ENCODE measurements around the gene TCF12. TPM values are rescaled to one million over a fixed set of nuclear protein-coding genes. Genes with fewer than 3 reads are reported as not detected.

Gene TCF12
- total and polyA plus RNA-seq, 2 donors (not counting 3 experiments of a cell fraction or from before 2014, with no cell fraction given): 72.1 to 133 TPM

DNA sequence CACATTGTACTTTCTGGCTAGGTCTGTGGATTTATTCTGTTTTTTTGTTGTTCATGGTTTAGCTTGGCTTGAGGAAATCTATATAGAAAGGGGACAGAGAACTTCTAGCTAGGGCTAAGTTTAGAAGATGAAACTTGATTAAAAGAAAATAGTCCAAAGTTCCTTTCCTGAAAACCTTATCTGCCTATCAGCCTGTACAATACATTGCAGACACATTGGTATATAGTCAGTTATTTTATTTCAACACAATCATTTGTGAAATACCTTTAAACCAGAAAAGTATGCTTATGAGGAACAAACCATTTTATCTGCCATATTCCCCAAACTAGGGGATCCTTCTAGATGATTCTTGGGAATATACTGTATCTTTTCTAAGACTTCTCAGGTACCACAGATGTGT, 310.6 kb downstream of the TCF12 start:
- FAIRE-seq (no peak), DNase-seq (ENCODE audit: low read depth, low spot score) (no peak)
- H3K9me3 ChIP-seq (replicated peaks; ENCODE audit: control insufficient read depth, insufficient read depth, low read length): no peaks in the 10 kb centered on the region
- H4K20me1 ChIP-seq (replicated peaks; ENCODE audit: control insufficient read depth, extremely low read depth, insufficient read depth, low read length): no peaks in the 10 kb centered on the region
- H3K4me3 ChIP-seq (replicated peaks in 1 of 3; ENCODE audit: insufficient read depth in 1 of 3, low read depth in 1 of 3, low read length in 3 of 3): no peak overlapping the region
- no peaks in the 10 kb centered on the region for H3K4me1 ChIP-seq (ENCODE audit: control insufficient read depth, extremely low read depth, insufficient read depth, low read length)
- no peak for TF ChIP-seq JUN (IDR thresholded peaks at IDR 0.05; ENCODE audit: borderline replicate concordance, insufficient read depth, insufficient read length, low read depth)
- no peak for TF ChIP-seq POLR2AphosphoS5 (IDR thresholded peaks at IDR 0.05; ENCODE audit: insufficient read depth, low read depth, low read length)
- no peak for TF ChIP-seq GATA2 (IDR thresholded peaks at IDR 0.05; ENCODE audit: insufficient read depth, insufficient read length, low read depth, low read length)
- TF ChIP-seq, protein P1, sequence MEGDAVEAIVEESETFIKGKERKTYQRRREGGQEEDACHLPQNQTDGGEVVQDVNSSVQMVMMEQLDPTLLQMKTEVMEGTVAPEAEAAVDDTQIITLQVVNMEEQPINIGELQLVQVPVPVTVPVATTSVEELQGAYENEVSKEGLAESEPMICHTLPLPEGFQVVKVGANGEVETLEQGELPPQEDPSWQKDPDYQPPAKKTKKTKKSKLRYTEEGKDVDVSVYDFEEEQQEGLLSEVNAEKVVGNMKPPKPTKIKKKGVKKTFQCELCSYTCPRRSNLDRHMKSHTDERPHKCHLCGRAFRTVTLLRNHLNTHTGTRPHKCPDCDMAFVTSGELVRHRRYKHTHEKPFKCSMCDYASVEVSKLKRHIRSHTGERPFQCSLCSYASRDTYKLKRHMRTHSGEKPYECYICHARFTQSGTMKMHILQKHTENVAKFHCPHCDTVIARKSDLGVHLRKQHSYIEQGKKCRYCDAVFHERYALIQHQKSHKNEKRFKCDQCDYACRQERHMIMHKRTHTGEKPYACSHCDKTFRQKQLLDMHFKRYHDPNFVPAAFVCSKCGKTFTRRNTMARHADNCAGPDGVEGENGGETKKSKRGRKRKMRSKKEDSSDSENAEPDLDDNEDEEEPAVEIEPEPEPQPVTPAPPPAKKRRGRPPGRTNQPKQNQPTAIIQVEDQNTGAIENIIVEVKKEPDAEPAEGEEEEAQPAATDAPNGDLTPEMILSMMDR (IDR thresholded peaks at IDR 0.05; ENCODE audit: extremely low read depth in 1 of 2, insufficient read depth in 1 of 2, low read depth in 1 of 2, low read length in 2 of 2): no peak
- no peak overlapping the region for H2AFZ ChIP-seq (ENCODE audit: low read depth, low read length)
- ChIA-PET POLR2A (no interaction called here), CTCF (no interaction called here)
- H3K36me3 ChIP-seq (ENCODE audit: control insufficient read depth in 2 of 2, extremely low read depth in 1 of 2, insufficient read depth in 2 of 2, low read length in 2 of 2): peaks cover under 1 to 4% of the 10 kb centered on the region in 2 experiments
- dilution Hi-C loops (cut with MboI; ENCODE audit: extremely low pct_ligation_motif_present, low sequenced_read_pairs) (no loop called here), intact Hi-C loops (cut with micrococcal nuclease) (no loop called here)
- no peaks in the 10 kb centered on the region for H3K27me3 ChIP-seq (ENCODE audit: control insufficient read depth in 2 of 2, insufficient read depth in 2 of 2, low read length in 2 of 2)
- no peak overlapping the region for H3K9ac ChIP-seq (replicated peaks; ENCODE audit: extremely low read depth, insufficient read depth, low read length)
- H3K79me2 ChIP-seq (ENCODE audit: control insufficient read depth, insufficient read depth, low read length): peaks cover 8% of the 10 kb centered on the region
- H3K27ac ChIP-seq (ENCODE audit: insufficient read depth, low read depth, low read length): no peak overlapping the region
- no TSS peak for BruUV-seq (replicated peaks)
- no peaks in the 10 kb centered on the region for H3K9me1 ChIP-seq (replicated peaks; ENCODE audit: control insufficient read depth, extremely low read depth, insufficient read depth, low read length)
- no peak overlapping the region for H3K4me2 ChIP-seq (ENCODE audit: insufficient read depth, low read length)

DNA sequence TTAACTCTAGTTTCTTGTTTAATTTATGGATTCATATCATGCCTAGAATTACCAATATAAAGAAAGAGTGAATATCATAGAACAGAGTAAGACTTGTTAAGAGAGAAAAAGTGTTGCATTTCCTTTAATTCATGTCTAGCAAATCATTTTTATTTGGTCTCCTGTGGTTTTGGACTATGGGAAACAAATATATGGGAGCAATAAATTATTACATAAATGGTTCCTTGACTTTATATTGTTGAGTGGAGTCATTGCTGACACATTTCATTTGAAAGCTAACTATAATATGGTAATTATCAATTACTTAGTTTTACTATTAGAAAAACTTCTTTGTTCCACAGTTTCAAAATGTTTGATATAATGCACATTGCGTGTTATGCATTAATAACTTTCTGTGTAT, 313.1 kb downstream of the TCF12 start:
- TF ChIP-seq EZH2 (IDR thresholded peaks at IDR 0.05; ENCODE audit: borderline replicate concordance, low read depth, low read length, severe bottlenecking) (no peak), FOS (IDR thresholded peaks at IDR 0.05; ENCODE audit: borderline replicate concordance, insufficient read depth, low read length) (no peak), POLR2A (IDR thresholded peaks at IDR 0.05; ENCODE audit: low read depth, low read length) (no peak)
- TF ChIP-seq, protein P2, sequence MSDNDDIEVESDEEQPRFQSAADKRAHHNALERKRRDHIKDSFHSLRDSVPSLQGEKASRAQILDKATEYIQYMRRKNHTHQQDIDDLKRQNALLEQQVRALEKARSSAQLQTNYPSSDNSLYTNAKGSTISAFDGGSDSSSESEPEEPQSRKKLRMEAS (IDR thresholded peaks at IDR 0.05; ENCODE audit: insufficient read depth, insufficient read length): no peak
- no peak overlapping the region for H3K4me2 ChIP-seq (ENCODE audit: insufficient read depth, low read length)
- intact Hi-C loops (cut with micrococcal nuclease): no loop called here
- H3K36me3 ChIP-seq (ENCODE audit: control insufficient read depth in 2 of 2, extremely low read depth in 1 of 2, insufficient read depth in 2 of 2, low read length in 2 of 2): peaks cover 6 to 8% of the 10 kb centered on the region in 2 experiments
- no TSS peak for BruUV-seq (replicated peaks)
- H3K9ac ChIP-seq (replicated peaks; ENCODE audit: extremely low read depth, insufficient read depth, low read length): no peak overlapping the region
- no peak overlapping the region for H2AFZ ChIP-seq (ENCODE audit: low read depth, low read length)
- H3K4me3 ChIP-seq (replicated peaks in 1 of 3; ENCODE audit: insufficient read depth in 1 of 3, low read depth in 1 of 3, low read length in 3 of 3): no peak overlapping the region
- H3K4me1 ChIP-seq (ENCODE audit: control insufficient read depth, extremely low read depth, insufficient read depth, low read length): no peaks in the 10 kb centered on the region
- FAIRE-seq (no peak), DNase-seq (ENCODE audit: low read depth, low spot score) (no peak)
- POLR2A ChIA-PET: no interaction called here
- H3K9me3 ChIP-seq (replicated peaks; ENCODE audit: control insufficient read depth, insufficient read depth, low read length): no peaks in the 10 kb centered on the region
- no peaks in the 10 kb centered on the region for H3K27me3 ChIP-seq (ENCODE audit: control insufficient read depth in 2 of 2, insufficient read depth in 2 of 2, low read length in 2 of 2)
- H4K20me1 ChIP-seq (replicated peaks; ENCODE audit: control insufficient read depth, extremely low read depth, insufficient read depth, low read length): no peaks in the 10 kb centered on the region
- peaks cover 6% of the 10 kb centered on the region for H3K79me2 ChIP-seq (ENCODE audit: control insufficient read depth, insufficient read depth, low read length)
- dilution Hi-C loops (cut with MboI; ENCODE audit: extremely low pct_ligation_motif_present, low sequenced_read_pairs): no loop called here
- CTCF ChIA-PET: interaction anchor here (0.9 to 2.1 kb wide), 5 partner anchors 11 to 85 kb away, joined by 3 to 6 read pairs (median 3); no protein-coding TSS in a partner anchor
- H3K27ac ChIP-seq (ENCODE audit: insufficient read depth, low read depth, low read length): no peak overlapping the region
- H3K9me1 ChIP-seq (replicated peaks; ENCODE audit: control insufficient read depth, extremely low read depth, insufficient read depth, low read length): no peaks in the 10 kb centered on the region
